Measurements from ENCODE around the gene WNT7B.

WNT7B gene

DNA sequence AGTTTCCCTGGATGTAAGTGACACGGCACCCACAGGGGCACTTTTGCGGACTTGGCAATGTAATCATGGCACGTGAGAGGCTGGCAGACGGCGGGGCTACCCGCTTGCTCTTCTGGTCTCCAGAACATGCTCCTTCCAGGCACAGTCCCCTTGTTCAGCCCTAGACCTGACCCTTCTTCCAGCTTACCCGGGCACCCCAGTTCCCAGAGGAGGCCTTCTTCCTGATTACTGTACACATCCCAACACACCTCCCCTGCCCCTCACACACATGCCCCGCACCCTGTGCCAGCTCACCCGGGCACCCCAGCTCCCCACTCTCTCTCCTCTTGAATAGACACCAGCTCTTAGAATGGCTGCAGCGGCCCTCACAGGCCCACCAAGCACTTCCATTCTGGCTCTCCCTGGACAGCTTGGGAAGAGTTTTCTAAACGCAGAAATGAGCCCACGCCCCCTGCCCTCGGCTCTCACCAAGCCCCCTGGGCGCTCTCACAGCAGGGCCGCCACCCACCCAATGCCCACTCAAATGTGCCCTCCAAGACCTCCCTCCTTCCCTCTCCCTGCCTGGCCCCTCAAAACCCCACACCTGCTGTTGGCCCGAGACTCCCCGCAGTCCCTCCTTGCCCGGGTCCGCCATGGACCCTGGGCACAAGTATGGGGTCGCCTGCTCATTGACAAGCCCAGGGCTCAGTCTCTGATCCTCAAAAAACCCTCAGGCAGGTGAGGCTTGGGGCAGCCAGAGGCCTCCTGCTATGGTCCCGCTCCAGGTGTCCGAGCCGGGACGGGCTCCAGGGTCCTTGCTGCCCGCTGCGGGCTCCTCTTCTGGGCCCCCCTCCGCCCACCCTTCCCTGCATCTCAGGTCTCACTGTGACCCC lies 88.5 kb downstream of the WNT7B start:
- DNase-seq (ENCODE audit: low read depth in 2 of 2) = no peak

DNA sequence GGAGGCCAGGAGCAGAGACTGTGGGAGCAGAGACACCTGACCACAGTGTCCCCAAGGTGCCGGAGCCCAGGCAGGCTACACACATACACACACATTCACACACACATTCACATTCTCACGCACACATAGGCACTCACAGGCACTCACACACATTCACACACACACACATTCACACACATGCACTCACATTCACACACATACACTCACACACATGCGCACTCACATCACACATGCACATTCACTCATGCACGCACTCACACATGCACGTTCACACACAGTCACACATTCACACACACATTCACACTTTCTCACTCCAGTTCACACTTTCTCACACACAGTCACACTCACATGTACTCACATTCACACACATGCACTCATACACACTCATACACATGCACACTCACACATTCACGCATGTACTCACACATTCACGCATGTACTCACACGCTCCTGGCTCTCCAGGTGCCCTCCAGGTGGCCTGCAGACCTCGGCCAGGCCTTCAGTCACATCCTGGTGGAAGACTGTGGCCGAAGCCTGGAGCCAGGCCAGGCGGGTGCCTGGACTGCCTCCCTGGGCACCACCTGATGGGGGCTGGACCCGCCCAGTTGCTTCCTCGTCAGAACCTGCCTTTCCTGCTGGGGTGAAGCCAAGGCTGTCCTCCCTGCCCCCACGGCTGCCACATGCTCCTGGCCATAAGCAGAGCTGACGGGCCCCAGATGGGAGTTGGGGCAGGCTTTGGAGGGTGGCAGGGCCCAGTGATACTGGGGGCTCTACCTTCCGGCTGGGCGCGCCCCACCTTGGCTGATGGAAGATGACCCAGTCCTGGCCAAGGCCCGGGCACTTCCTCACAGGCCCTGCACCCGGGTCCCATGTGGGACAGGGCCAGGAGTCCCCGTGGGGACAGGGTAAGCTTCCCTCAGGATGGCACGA lies 89.5 kb downstream of the WNT7B start:
- no peak for DNase-seq (ENCODE audit: low read depth in 2 of 2)

DNA sequence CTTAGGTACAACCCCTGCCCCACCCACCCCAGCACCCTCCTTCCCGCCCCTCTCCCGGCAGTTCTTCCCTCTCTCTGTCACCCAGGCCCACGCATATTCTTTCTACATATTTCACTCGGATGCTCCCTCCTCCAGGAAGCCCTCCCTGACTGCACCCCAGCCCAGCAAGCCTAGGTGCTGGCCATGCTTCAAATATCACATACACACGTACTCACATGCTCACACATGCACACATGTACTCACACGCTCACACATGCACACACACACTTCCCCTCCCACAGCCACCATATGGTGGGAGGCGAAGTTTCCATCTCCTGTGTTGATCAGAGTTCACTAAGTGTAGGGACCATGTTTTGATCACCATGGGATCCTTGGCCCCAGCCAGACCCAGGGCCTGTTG lies 90.4 kb downstream of the WNT7B start:
- DNase-seq (ENCODE audit: low read depth in 2 of 2) = no peak

DNA sequence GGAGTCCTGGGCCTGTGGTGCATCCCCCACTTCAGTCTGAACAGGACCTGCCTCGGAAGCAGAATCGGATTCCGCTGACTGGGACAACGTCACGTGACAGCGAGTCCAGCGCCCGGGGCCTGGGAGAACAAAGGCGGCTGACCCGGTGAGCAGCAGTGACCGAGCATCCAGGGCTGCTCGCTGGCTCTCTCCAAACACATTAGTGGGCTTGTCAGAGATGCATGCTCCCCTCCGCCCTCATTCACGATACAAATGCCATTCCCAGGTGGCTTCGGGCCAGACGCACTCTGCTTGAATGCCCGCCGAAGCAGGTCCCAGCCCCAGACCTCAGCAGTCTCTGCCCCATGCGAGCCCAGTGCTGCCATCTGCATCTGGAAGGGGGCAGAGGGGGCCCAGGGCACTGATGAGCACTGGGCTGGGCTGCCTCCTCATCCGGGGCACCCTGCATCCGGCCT lies 91.0 kb downstream of the WNT7B start:
- DNase-seq (ENCODE audit: low read depth in 2 of 2) = no peak

DNA sequence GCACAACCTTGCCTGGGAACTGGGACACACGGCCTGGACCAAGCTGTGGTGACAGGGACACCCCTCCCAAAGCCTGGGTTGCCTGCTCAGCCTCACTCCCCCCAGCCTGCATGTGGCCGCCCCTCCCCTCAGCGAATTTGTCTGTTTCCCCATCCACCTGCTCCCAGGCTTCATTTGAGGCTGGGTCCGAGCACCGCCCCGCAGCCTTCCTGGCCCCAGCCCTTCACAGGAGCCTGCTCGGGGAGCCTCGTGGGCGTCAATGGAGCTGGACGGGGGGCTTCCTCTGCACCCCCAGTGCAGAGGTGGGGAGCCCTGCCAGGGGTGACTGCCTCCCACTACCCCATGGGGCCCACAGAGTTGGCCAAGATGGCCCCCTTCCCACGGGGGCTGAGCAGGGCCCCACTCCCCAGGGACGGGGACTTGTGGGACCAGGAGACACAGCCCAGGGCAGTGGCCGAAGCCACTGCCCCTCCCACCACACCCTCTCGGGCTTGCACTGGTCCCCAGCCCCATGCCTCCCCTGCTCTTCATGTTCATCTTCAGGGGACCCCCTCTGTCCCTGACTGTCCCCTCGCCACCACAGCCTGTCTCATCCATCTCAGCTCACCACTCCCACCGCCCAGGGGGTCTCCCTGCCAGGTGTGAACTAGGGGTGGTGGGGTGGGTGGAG lies 91.7 kb downstream of the WNT7B start:
- DNase-seq (ENCODE audit: low read depth in 2 of 2) = no peak

DNA sequence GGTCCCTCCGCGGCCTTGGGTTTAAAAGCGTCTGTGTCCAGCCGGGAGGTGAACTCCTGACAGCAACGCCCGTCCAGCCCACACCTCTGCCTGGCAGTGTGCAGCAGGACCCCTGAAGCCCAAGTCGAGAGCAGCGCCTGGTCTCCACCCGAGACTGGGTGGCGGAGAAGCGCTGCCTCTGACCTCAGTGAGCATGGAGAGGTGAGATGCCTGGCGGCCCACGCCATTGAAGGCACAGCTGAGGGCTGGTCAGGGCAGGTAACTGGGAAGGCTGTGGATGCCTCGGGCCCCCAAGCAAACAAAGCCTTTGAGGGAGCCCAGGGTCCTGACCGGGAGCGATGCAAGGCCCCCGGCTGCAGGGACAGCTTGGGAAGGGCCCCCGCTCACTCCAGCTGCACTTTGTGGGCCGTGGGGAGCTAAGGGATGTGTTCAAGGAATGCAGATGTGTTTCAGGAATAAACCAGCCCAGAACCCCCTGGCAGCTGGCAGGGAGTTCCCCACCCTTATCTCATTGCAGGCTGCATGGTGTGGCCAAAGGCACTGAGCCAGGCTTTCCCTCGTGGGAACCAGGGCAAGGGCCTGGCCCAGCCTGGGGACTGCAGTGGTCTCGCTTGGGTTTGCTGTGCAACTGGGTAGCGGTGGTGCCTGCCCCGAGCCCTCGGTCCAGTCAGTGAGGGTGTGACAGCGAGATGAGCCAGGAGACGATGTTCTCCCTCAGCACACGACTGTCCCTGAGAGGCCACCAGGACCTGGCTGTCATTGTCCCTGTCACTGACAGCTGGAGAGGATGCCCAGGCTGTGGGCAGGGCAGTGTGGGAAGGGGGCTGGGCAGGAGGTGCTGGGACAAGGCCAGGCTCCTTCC lies 92.5 kb downstream of the WNT7B start:
- DNase-seq (ENCODE audit: low read depth in 2 of 2) = no peak

DNA sequence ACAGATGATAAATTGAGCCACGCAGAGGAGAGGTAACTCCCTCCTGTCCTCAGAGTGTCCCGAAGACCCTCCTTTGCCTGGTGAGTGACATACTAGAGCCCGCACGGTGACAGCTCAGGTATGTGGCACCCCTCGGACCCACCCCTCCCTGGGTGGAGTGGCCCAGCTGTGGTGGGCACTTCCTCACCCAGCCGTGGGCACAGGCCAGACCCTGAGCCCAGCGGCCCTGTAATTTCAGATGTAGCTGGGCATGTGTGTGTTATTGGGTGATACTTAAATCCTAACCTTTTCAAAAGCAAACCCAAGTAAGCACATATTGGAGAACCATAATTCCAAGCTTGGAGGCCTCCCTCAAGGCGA lies 93.2 kb downstream of the WNT7B start:
- DNase-seq (ENCODE audit: low read depth in 2 of 2) = no peak

DNA sequence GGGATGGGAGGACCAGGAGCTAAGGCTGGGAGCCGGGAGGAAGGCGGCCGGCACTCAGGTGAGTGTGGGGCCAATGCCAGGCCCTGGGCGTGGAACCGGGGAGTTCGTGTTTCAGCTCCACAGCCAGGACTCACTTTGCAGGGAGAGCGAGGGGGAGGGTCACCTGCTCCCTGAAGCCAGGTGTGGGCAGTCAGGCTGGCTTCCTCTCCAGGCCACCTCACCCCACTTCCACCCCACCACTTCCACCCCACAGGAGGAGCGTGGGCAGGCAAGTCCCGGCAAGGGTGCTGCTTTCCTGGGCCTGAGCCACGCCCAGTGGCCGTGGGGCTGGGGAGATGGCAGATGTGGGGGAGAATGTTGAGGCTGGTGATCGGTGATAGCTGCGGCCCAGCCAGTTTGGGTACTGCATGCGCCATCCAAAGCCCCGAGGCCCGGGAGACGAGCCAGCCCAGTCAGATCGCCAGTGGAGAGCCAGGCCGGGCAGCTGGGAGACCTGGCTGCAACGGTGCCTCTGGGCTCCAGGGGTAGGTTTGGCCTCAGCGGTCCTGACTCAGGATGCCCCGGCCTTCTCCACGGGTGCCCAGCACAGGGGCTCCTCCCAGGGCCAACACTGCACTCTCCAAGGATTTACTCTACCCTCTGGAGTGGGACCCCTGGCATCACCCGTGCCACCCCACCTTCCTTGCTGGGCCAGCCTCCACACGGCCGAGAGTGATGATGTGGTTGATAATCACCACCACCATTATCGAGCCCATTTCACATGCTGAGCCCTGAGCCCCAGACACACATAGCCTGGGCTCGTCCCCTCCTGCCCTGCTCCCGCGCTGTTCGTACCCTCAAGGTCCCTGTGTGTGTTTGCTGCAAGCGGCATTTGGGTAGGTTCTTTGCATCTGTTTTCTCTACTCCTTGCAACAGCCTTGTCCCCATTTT lies 93.8 kb downstream of the WNT7B start:
- no peak for DNase-seq (ENCODE audit: low read depth in 2 of 2)

DNA sequence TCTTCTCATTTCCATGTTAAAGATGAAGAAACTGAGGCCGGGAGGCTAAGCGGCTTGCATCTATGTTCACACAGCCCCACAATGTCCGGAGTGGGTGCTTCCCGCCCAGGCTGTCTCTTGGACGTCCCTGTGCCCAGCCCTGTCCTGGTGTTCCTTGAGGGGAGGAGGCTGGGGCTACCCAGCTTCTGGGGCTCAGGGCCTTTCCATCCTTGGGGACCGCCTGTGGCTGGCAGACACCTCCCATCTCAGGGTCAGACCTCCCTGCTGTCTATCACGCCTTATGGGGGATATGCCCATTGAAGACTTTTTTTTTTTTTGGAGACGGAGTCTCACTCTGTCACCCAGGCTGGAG lies 95.5 kb downstream of the WNT7B start:
- no peak for DNase-seq (ENCODE audit: low read depth in 2 of 2)

DNA sequence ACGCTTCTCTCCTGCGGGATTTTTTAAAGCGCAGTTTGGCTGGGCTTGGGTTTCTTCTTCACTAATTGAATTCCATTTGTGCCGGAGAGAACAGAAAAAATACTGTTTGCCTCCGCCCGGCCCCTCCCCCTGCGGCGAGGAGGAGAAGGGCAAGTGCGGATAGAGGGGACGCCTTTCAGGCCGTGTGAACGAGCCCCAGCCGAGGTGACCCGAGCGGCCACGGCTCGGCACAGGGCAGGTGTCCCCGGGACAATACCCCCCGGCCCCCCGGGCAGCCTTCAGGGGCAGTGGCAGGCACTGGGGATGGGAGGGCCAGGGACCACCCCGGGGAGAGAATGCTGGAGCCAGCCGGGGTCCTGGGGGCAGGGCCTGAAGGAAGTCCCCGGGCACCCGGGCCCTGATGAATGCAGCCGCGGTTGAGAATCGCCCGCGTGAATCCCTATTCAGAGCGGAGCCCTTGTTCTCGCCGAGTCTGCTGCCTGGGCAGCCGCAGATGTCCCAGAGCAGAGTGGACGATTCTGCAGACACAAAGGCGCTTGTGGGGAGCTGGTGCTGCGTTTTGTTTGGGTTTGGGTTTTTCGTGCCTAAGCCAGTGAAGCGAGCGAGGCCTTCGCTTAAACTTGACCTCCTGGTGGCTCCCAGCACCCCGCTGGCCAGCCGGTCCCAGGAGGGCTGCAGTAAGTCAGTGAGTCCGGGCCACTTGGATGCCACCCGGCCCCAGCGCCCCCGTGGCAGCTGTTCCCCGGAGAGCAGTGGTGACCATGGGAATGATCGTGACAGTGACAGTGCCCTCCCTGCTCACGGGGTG lies 96.0 kb downstream of the WNT7B start:
- no peak for DNase-seq (ENCODE audit: low read depth in 2 of 2)

DNA sequence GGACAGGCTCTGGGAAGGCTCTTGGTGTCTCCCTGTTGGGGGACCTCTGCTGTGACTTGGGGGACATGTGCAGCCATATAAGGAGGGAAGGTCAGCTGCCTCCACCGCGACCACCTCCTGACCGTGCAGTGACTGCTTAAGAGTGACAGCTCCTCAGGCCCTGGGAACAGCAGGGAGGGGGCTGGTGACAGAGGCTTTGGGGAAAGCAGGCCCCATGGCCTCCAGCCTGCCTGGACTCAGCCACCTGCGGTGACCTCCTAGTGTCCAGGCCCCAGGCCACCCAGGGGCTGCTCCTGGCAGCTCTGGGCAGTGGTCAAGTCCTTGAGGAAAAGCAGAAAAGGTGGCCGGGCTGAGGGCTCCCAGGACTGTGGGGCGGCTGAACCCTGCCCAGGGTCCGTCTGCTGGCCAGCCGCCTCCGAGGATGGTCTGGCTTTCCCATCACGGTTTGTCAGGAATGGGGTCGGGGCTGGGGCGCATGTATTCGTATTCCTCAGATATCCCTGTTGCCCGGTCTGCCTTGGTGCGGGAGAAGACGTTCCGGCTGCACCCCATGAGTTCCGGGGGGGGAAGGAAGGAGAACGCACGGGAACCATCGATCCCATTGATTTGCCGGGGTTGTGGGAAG lies 96.8 kb downstream of the WNT7B start:
- DNase-seq (ENCODE audit: low read depth in 2 of 2) = no peak

DNA sequence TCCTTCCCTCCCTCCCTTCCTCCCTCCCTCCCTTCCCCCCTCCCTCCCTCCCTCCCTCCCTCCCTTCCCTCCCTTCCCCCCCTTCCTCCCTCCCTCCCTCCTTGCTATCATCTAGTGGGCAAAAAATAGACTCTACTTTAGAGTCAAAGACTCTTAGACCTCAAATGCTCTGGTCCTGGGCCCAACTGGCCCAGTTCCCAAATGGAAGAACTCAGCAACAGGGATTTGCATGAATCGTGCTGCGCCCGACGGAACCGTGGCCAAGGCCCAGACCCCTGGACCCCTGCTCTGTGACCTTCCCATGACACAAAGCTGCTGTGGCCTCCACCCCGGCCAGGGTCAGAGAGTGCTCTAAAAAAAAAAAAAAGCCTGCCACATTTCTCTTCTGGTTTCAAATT lies 97.4 kb downstream of the WNT7B start:
- no peak for DNase-seq (ENCODE audit: low read depth in 2 of 2)

DNA sequence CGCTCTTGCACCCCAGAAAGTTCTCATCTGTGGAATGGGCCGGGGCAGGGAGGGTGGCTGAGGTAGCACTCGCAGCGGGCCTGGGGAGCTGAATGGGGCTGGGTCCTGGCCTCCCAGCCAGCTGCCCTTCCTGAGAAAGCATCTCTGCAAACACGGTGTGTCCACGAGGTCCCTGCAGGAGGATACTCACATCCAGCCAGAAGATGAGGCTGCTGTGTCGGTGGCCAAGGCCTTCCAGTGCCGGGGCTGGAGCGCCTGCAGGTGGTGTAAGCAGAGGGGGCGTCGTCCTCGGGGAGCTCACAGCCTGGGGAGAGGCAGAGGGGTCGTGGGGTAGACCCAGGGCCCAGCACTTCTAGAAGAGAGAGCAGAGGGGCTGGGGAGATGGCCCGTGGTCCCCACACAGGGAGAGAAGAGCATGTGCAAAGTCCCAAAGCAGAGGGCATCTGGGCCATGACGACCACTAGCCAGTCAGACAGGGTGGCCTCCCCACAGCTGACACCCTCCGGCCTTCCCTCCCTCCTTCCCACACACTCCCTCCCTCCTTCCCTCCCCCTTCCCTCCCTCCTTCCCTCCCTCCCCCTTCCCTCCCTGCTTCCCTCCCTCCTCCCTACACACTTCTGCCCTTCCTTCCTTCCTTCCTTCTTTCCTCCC lies 97.9 kb downstream of the WNT7B start:
- DNase-seq (ENCODE audit: low read depth in 2 of 2) = no peak

DNA sequence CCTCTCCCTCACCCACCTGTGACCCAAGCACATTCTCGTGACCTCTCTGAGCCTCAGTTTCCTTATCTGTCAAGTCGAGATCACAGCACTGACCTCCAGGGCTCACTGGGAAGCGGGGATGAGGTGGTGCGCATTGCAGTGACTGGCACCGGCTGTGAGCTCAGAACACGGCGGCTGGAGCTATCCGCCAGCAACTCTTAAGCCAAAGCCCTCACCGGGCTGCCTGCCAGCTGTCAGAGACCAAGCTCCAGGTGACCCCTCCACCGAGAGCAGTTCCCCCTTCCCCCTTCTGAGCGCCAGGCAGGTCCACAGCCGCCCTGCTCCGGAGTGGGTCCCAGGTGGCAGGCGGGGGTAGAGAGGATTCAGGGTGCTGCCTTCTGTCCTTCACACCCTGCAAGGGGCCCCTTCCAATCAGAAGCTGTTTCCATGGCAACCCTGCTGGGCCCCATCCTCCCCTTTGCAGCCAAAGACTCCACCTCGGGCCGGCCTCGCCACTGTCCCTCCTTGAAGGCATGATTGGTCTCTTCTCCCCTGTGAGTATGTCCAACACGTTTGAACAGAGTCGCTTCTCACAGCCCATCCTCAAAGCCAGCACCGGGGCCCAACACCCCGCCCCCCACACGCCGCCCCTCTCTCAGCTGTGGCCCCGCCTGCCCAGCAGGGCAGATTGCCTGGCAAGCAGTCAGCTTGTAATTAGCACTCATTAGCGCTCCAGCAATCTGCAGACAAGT lies 98.7 kb downstream of the WNT7B start:
- DNase-seq (ENCODE audit: low read depth in 2 of 2) = no peak

DNA sequence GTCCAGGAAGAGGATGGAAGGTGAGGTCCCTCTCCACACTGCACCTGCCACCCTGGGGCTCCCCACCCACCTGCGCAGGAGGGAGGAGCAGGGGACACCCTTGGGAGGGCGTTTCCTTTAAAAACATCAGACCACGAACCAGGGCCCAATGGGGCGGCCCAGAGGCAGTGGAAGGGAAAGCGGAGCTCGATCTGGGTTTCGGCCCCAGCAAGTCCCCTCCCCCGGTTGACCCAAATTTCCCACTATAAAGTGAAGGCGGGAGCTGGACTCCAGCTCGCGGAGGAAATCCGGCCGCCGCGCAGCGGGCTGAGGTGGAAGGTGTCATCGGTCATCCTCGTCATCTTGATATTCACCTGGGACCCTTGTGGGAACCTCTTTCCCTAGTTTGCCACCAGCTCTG lies 99.3 kb downstream of the WNT7B start:
- no peak for DNase-seq (ENCODE audit: low read depth in 2 of 2)

DNA sequence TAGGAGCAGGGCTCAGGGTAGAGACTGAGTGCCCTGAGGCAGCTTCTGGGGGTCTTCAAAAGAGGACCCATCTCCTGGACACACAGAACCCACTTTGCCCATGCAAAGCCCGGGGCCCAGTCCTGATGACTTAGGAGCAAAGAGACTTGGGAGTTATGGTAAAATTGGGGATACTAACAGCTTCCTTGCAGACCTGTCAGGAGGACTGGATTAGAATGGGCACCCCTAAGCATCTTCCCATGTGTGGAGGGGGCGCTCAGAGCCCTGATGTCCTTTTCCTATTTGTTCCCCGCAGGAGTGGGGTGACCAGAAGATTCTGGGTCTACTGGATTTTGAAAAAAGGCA lies 100.0 kb downstream of the WNT7B start:
- no peak for DNase-seq (ENCODE audit: low read depth in 2 of 2)

DNA sequence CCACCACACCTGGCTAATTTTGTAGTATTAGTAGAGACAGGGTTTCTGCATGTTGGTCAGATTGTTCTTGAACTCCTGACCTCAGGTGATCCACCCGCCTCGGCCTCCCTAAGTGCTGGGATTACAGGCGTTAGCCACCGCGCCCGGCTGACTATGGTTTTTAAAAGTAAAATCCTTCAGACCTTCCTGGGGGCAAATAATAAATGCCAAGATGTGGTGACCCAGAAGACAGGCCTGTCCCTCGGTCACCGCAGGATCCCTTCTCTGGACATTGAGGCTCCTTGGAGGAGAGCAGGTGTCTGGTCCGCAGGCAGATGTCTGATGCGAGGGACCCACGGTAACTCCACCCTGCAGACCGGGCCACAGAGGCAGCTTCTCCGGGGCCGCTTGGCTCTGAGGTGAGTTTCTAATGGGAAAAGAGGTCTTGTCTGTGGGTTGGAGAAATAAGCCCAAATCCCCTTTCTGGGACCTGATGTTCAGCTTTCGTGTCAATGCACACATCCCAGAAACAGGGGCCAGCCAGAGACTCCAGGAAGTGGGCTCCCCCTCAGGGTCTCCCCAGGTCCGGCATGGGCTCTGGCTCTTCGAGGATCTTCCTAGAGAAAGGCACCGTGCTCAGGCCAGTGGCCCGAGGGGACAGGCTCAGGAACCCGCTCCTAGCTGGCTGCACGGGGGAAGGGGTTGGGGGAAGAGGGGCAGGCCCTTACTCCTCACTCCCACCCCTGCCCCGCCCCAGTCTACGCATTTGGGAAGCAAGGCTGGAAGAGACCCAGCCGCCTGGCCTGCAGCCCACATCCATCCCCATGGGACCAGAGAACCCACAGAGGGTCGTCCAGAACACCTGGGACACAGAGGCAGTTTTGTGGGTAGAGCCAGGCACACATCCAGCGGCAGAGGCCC lies 100.6 kb downstream of the WNT7B start:
- DNase-seq (ENCODE audit: low read depth in 2 of 2) = no peak

Data from stimulated activated CD8-positive, alpha-beta memory T cell treated with anti-CD3 and anti-CD28 coated beads, Interleukin-2, amount 100 ng/mL, for 1 hour (primary cell).